Measurements from ENCODE around the gene TESK1. TPM values are rescaled to one million over a fixed set of nuclear protein-coding genes. Genes with fewer than 3 reads are reported as not detected.
A peak's percentile ranks its signal among the peaks of the same experiment; 100 is the strongest.

Gene TESK1
- total RNA-seq (2013): 11.0 TPM
- polyA plus RNA-seq (10 to 100 TPM in 1 of 3 donors, 1 to 10 TPM in 2; 2.9 to 38.3 (median 2.9) TPM), polyA minus RNA-seq (11.8 and 15.2 TPM in 2 replicates), total RNA-seq (8.2 to 23.4 (median 13.0) reads per million in 11 experiments)

GRCh38 chr9:35604578-35605350 is at the start of gene TESK1:
Gene TESK1 (plus strand): TSS chr9:35605262. CDS start chr9:35605620, 358 bp downstream.
- TF ChIP-seq, protein P1, sequence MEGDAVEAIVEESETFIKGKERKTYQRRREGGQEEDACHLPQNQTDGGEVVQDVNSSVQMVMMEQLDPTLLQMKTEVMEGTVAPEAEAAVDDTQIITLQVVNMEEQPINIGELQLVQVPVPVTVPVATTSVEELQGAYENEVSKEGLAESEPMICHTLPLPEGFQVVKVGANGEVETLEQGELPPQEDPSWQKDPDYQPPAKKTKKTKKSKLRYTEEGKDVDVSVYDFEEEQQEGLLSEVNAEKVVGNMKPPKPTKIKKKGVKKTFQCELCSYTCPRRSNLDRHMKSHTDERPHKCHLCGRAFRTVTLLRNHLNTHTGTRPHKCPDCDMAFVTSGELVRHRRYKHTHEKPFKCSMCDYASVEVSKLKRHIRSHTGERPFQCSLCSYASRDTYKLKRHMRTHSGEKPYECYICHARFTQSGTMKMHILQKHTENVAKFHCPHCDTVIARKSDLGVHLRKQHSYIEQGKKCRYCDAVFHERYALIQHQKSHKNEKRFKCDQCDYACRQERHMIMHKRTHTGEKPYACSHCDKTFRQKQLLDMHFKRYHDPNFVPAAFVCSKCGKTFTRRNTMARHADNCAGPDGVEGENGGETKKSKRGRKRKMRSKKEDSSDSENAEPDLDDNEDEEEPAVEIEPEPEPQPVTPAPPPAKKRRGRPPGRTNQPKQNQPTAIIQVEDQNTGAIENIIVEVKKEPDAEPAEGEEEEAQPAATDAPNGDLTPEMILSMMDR (IDR thresholded peaks at IDR 0.05): no peak
- H3K9ac ChIP-seq (ENCODE audit: insufficient read depth, low read length, poor library complexity, severe bottlenecking): peak within 1 kb of the TSS; percentile 72

DNA sequence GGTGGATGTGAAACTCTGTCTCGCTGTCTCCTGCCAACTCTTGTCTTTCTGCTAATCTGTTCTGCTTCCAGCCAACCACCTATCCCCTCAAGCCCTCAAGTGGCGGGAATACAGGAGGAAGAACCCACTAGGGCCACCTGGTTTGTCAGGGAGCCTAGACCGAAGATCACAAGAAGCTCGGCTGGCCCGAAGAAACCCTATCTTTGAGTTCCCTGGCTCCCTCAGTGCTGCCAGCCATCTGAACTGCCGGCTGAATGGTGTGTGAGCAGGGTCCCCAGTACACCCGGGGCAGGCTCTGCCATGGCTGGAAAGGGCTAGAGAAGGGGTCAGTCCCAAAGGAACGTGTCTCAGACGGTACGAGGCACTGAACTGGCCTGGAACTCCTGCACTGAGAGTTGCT is 49.2 kb upstream of the TESK1 start:
- H3K4me3 Mint-ChIP-seq: no peak overlapping the region
- no peak for DNase-seq
- Histone ChIP-seq H3K4me2 (replicated peaks; ENCODE audit: extremely low read depth, low read length, poor library complexity, severe bottlenecking) (no peak overlapping the region), H3K4me1 (ENCODE audit: control insufficient read depth in 1 of 2, insufficient read depth in 2 of 2, low read length in 2 of 2) (peaks cover 11 to 13% of the 10 kb centered on the region in 2 donors), H3K4me3 (replicated peaks in 1 of 3; ENCODE audit: low read depth in 2 of 3, low read length in 3 of 3) (no peak overlapping the region), H3K79me2 (ENCODE audit: insufficient read depth, low read length) (peaks cover 10% of the 10 kb centered on the region), H3K36me3 (replicated peaks in 1 of 2; ENCODE audit: control insufficient read depth in 1 of 2, insufficient read depth in 2 of 2, low read length in 2 of 2) (peaks cover 57 to 67% of the 10 kb centered on the region in 2 donors), H3K9me3 (replicated peaks in 1 of 2; ENCODE audit: control insufficient read depth in 1 of 2, insufficient read depth in 1 of 2, low read length in 2 of 2) (no peaks in the 10 kb centered on the region), H2AFZ (ENCODE audit: insufficient read depth, low read depth, low read length, poor library complexity, severe bottlenecking) (no peak overlapping the region), H3K9ac (ENCODE audit: insufficient read depth, low read length, poor library complexity, severe bottlenecking) (no peak overlapping the region), H3K27ac (ENCODE audit: low read depth in 1 of 2, low read length in 2 of 2) (no peak overlapping the region), H4K20me1 (ENCODE audit: insufficient read depth, low read length) (peaks cover 14% of the 10 kb centered on the region), H3K27me3 (ENCODE audit: control insufficient read depth in 2 of 2, insufficient read depth in 2 of 2, low read length in 2 of 2) (no peaks in the 10 kb centered on the region)
- TF ChIP-seq, protein P1 (IDR thresholded peaks at IDR 0.05): no peak
- H3K27me3 Mint-ChIP-seq (ENCODE audit: low read depth in 3 of 3): peaks cover 0 to 2% (median 0%) of the 10 kb centered on the region in 3 donors
- intact Hi-C loops (cut with micrococcal nuclease): loop anchor here (2.0 to 10.0 kb wide), 3 partner anchors 67 to 441 kb away; partner anchors contain the start of gene ATOSB (in 1 of the 2)
- WGBS (ENCODE audit: insufficient coverage): 98% methylated on average over 9 of the region's 10 CpGs
- peaks cover 0 to 6% of the 10 kb centered on the region in 2 donors for H3K36me3 Mint-ChIP-seq
- peak overlapping the region in 3 of 7 donors; percentile 9 to 42 (median 21) for H3K27ac Mint-ChIP-seq
- no peaks in the 10 kb centered on the region for H3K9me3 Mint-ChIP-seq
- H3K4me1 Mint-ChIP-seq: peaks cover 5% of the 10 kb centered on the region

More at GRCh38 chr9:35604578-35605350, at the start of gene TESK1:
- Histone ChIP-seq H3K36me3 (replicated peaks in 1 of 2; ENCODE audit: control insufficient read depth in 1 of 2, insufficient read depth in 2 of 2, low read length in 2 of 2) (peaks cover 25 to 26% of the 10 kb centered on the region in 2 donors), H4K20me1 (ENCODE audit: insufficient read depth, low read length) (peaks cover 13% of the 10 kb centered on the region), H3K79me2 (ENCODE audit: insufficient read depth, low read length) (peaks cover 12% of the 10 kb centered on the region), H3K27me3 (ENCODE audit: control insufficient read depth in 2 of 2, insufficient read depth in 2 of 2, low read length in 2 of 2) (no peaks in the 10 kb centered on the region), H2AFZ (ENCODE audit: insufficient read depth, low read depth, low read length, poor library complexity, severe bottlenecking) (peak within 1 kb of the TSS; percentile 91), H3K9me3 (replicated peaks in 1 of 2; ENCODE audit: control insufficient read depth in 1 of 2, insufficient read depth in 1 of 2, low read length in 2 of 2) (no peaks in the 10 kb centered on the region), H3K4me1 (ENCODE audit: control insufficient read depth in 1 of 2, insufficient read depth in 2 of 2, low read length in 2 of 2) (peaks cover 32 to 40% of the 10 kb centered on the region in 2 donors), H3K4me2 (replicated peaks; ENCODE audit: extremely low read depth, low read length, poor library complexity, severe bottlenecking) (peak within 1 kb of the TSS; percentile 94), H3K4me3 (replicated peaks in 1 of 3; ENCODE audit: low read depth in 2 of 3, low read length in 3 of 3) (peak within 1 kb of the TSS; percentile 57 to 98 (median 69)), H3K27ac (ENCODE audit: low read depth in 1 of 2, low read length in 2 of 2) (peak within 1 kb of the TSS; percentile 78 to 90)
- intact Hi-C loops (cut with micrococcal nuclease): loop anchor here (2.0 to 10.0 kb wide), 6 partner anchors 53 to 210 kb away; partner anchors contain the start of genes CCDC107 (in 2 of the 2), RMRP (in 2 of the 2), CREB3 (in 1 of the 2) and GBA2 (in 1 of the 2)
- WGBS (ENCODE audit: insufficient coverage): 0% methylated on average over 50 of the region's 55 CpGs
- Mint-ChIP-seq H3K27ac (peak within 1 kb of the TSS; percentile 96 to 99 (median 99)), H3K9me3 (no peaks in the 10 kb centered on the region), H3K36me3 (peaks cover 22 to 29% of the 10 kb centered on the region in 2 donors), H3K27me3 (ENCODE audit: low read depth in 3 of 3) (peaks cover 0 to 2% (median 0%) of the 10 kb centered on the region in 3 donors), H3K4me1 (peaks cover 34% of the 10 kb centered on the region), H3K4me3 (peak within 1 kb of the TSS; percentile 97 to 98)
- DNase-seq: peak in 2 of 3 donors; percentile 24 to 39
